Omental fat pad (tissue), 4 donors: ENCODE results near the gene REEP6. TPM values are rescaled to one million over a fixed set of nuclear protein-coding genes. Genes with fewer than 3 reads are reported as not detected.
"Not testable (repeated sequence)": the region's sequence is repeated elsewhere in the genome, so short reads cannot be mapped to it uniquely, and the experiment has no call there.

ENCODE experiments used
- ATAC-seq: fragments of 150-250 bp; one replicate; pipeline ENCODE4 v1.9.1; 2016; ENCODE audit warnings: mild to moderate bottlenecking, moderate library complexity; ENCODE audit not compliant: low FRiP score
- DNase-seq: peaks from one replicate; pipeline ENCODE4 v3.0.0-alpha.2; 2019; ENCODE audit warnings: low spot score
- CTCF ChIP-seq, 3 donors: fragments of 450-650 bp; IDR thresholded peaks; one replicate each; pipeline ENCODE4 v1.5.1; 2016 to 2017; ENCODE audit warnings: antibody characterized with exemption in 3 of 3, mild to moderate bottlenecking in 3 of 3, moderate library complexity in 2 of 3
- total RNA-seq, 4 donors: library from RNA; depleted of rRNA; stranded (reverse); fragments of >200 nt; gene quantifications; one replicate each; pipeline ENCODE4 v1.1.0, GENCODE V29; 2016

Gene REEP6
- total RNA-seq, 4 donors from 2014 or later = 1.6 to 4.5 (median 2.8) TPM

GRCh38 chr19:1474765-1475351 is 16.1 kb upstream of the REEP6 start:
- no peak for DNase-seq
- TF ChIP-seq CTCF (IDR thresholded peaks at IDR 0.05) = no peak
- ATAC-seq = no peak

GRCh38 chr19:1475751-1476437 is 15.1 kb upstream of the REEP6 start:
- ATAC-seq (no peak), DNase-seq (no peak)
- TF ChIP-seq CTCF (IDR thresholded peaks at IDR 0.05) = no peak

GRCh38 chr19:1477056-1477455 is 13.9 kb upstream of the REEP6 start:
- DNase-seq, ATAC-seq: not testable (repeated sequence)

- ATAC-seq = peak; percentile 87
These were observed 11.9 kb upstream of the REEP6 start, which contains the start of gene C19orf25 for GRCh38 chr19:1478934-1479707. Gene C19orf25 (minus strand): TSS chr19:1479215. CDS start chr19:1478903, 312 bp downstream.

GRCh38 chr19:1481224-1481892 is 9.6 kb upstream of the REEP6 start:
- no peak for TF ChIP-seq CTCF (IDR thresholded peaks at IDR 0.05)
- ATAC-seq = no peak
- DNase-seq = no peak

More at GRCh38 chr19:1478934-1479707, 11.9 kb upstream of the REEP6 start, which contains the start of gene C19orf25:
- DNase-seq = peak; percentile 74
- no peak for TF ChIP-seq CTCF (IDR thresholded peaks at IDR 0.05)

GRCh38 chr19:1481893-1482360 is 9.1 kb upstream of the REEP6 start:
- ATAC-seq = no peak
- TF ChIP-seq CTCF (IDR thresholded peaks at IDR 0.05) = no peak
- DNase-seq = no peak
